Uterus (tissue), 2 donors: ENCODE results near the gene DEPDC4.

Experiments used
- POLR2A ChIP-seq, 2 donors: fragments of 450-650 bp; IDR thresholded peaks; one replicate each; pipeline ENCODE4 v1.6.1; 2016; ENCODE audit warnings: antibody characterized with exemption in 2 of 2, mild to moderate bottlenecking in 1 of 2, moderate library complexity in 1 of 2
- TF ChIP-seq, protein P1 (sequence below), 4 experiments: fragments of 200-600 bp in 2 of 4; fragments of 450-650 bp in 2 of 4; sonication (generic) in 2 of 4; IDR thresholded peaks; one replicate each; pipeline ENCODE4 v1.5.1; 2016 to 2019; ENCODE audit warnings: antibody characterized with exemption in 4 of 4, mild to moderate bottlenecking in 2 of 4, moderate library complexity in 1 of 4

GRCh38 chr12:100293017-100293416, 26.1 kb upstream of the DEPDC4 start:
- no peak for TF ChIP-seq POLR2A (IDR thresholded peaks at IDR 0.05)
- TF ChIP-seq, protein P1, sequence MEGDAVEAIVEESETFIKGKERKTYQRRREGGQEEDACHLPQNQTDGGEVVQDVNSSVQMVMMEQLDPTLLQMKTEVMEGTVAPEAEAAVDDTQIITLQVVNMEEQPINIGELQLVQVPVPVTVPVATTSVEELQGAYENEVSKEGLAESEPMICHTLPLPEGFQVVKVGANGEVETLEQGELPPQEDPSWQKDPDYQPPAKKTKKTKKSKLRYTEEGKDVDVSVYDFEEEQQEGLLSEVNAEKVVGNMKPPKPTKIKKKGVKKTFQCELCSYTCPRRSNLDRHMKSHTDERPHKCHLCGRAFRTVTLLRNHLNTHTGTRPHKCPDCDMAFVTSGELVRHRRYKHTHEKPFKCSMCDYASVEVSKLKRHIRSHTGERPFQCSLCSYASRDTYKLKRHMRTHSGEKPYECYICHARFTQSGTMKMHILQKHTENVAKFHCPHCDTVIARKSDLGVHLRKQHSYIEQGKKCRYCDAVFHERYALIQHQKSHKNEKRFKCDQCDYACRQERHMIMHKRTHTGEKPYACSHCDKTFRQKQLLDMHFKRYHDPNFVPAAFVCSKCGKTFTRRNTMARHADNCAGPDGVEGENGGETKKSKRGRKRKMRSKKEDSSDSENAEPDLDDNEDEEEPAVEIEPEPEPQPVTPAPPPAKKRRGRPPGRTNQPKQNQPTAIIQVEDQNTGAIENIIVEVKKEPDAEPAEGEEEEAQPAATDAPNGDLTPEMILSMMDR (IDR thresholded peaks at IDR 0.05) = no peak
